ENCODE data around the gene MBD6.
"Not testable (repeated sequence)": the region's sequence is repeated elsewhere in the genome, so short reads cannot be mapped to it uniquely, and the experiment has no call there.

MBD6 gene

DNA sequence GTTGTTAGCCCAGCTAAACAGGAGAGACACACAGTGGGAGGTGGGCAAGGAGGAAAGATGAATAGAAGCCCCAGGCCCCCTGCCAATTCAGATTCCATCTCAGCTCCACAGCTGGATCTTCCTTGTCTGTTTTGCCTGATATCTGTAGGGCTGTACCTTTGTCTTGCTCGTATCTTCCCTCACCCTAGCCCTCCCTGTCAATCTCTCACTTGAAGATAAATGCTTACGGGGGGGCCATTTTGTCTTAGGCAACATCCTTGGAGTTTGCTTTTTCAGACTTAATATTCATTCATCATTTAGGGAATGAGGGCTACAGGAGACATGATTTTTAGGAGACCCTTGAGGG lies 29.7 kb downstream of the MBD6 start:
- no peak for DNase-seq

GRCh38 chr12:57552835-57553313 lies 30.2 kb downstream of the MBD6 start:
- no peak for DNase-seq

- no peak for DNase-seq
Observed at GRCh38 chr12:57553343-57554202, 30.9 kb downstream of the MBD6 start.

DNA sequence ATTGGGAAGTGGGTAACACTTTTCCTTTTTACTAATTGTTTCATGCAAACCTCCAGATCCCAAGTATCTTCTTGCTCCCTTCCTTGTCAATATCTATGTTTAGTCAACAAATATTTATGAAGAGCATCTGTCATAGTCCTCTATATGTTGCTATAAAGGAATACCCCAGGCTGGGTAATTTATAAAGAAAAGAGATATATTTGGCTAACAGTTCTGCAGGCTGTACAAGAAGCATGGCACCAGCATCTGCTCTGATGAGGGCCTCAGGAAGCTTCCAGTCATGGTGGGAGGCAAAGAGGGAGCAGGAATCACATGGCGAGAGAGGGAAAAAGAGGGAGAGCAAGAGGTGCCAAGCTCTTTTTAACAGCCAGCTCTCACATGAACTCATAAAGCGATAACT lies 31.8 kb downstream of the MBD6 start:
- no peak for DNase-seq

- no peak for DNase-seq
Observed at GRCh38 chr12:57554897-57555296, 32.3 kb downstream of the MBD6 start.

- DNase-seq = no peak
Observed at GRCh38 chr12:57558864-57559263, 36.2 kb downstream of the MBD6 start.

- DNase-seq = no peak
Observed at GRCh38 chr12:57560516-57560915, 37.9 kb downstream of the MBD6 start.

DNA sequence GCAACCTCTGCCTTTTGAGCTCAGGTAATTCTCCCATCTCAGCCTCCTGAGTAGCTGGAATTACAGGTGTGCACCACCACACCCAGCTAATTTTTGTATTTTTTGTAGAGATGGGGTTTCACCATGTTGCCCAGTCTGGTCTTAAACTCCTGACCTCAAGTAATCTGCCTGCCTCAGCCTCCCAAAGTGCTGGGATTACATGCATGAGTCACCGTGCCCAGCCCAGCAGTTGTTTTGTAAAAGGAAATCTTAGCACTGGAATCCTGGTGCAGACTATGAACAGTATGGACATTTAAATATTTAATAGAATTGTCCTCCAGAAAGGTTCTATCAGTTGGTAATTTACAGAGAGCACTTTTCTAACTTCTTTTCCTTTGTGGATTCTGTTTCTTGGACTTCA lies 38.5 kb downstream of the MBD6 start:
- DNase-seq = not testable (repeated sequence)

DNA sequence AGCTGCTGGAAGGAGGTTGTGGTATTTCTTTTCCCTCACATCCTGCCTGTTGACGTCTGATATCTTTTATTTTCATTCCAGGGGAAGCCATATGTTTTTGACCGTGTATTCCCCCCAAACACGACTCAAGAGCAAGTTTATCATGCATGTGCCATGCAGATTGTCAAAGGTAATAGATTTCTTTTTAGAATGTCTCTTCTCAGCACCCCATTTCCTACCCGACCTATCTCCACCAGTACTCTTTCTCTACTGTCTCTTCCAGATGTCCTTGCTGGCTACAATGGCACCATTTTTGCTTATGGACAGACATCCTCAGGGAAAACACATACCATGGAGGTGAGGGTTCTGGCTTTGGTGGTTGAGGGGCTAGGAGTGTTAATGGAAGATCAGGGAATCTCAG lies 40.7 kb downstream of the MBD6 start:
- DNase-seq = no peak

DNA sequence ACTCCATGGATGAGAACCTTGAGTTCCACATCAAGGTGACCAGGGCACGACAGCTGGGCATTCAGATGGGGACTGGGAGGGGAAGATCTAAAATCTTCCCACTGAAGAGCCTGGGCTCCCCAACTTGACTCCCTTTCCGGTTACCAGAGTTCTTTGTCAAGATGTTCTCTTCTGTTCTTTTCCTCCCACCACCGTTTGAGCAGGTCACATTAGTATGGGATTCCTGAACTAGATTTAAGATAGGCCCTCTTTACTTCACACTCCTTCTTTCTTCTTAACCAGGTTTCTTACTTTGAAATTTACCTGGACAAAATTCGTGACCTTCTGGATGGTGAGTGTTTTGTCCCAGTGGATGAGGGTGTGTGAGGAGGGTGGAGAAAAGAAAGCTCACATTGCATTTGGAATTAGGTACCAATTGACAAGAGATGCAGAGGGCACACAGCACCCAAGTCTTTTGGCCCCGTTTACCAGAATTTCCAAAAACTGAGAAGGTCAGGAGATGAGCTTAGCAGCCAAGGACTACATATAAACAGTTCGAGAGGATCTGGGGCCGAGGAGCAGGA lies 41.6 kb downstream of the MBD6 start:
- DNase-seq = no peak

- no peak for DNase-seq
Observed at GRCh38 chr12:57568838-57569237, 46.2 kb downstream of the MBD6 start.

DNA sequence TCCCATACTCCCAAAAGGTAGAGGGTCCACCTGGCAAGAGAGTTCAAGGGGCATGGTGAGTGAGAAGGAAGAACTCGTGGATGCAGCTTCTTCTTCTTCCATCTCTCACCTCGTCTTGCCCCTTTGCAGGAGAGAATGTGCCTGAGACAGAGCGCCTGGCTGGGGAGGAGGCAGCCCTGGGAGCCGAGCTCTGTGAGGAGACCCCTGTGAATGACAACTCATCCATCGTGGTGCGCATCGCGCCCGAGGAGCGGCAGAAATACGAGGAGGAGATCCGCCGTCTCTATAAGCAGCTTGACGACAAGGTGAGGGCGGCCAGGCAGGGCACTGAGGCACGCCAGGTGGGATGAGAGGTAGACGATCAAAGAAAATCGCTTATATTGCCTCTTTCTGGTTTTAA lies 47.2 kb downstream of the MBD6 start:
- DNase-seq = no peak

GRCh38 chr12:57570438-57570837 lies 47.8 kb downstream of the MBD6 start:
- not testable (repeated sequence) for DNase-seq

DNA sequence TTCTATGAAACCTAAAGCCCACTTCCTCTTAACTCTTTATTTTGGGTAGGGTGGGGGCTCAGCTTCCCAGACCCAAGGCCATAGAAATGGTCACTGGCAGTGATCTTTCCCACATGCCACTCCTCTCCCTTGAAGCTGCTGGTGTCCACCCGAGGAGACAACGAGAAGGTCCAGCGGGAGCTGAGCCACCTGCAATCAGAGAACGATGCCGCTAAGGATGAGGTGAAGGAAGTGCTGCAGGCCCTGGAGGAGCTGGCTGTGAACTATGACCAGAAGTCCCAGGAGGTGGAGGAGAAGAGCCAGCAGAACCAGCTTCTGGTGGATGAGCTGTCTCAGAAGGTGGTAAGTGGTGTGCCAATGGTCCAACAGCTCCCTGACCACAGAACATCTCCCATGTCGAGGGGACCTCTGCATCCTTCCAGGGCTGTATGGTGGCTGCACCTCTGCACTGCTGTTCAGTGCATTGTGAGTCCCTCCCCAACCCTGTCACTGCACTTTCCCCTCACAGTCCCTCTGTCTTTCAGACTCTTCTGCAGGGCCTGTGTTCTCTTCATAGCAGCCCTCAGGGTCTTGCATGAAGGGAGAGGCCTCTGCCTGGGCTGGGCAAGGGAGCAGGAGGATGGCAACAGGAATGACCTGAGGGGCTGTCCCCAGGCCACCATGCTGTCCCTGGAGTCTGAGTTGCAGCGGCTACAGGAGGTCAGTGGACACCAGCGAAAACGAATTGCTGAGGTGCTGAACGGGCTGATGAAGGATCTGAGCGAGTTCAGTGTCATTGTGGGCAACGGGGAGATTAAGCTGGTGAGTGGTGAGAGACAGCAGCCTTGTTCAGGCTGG lies 49.5 kb downstream of the MBD6 start:
- no peak for DNase-seq

GRCh38 chr12:57574795-57575194 lies 52.2 kb downstream of the MBD6 start:
- no peak for DNase-seq

DNA sequence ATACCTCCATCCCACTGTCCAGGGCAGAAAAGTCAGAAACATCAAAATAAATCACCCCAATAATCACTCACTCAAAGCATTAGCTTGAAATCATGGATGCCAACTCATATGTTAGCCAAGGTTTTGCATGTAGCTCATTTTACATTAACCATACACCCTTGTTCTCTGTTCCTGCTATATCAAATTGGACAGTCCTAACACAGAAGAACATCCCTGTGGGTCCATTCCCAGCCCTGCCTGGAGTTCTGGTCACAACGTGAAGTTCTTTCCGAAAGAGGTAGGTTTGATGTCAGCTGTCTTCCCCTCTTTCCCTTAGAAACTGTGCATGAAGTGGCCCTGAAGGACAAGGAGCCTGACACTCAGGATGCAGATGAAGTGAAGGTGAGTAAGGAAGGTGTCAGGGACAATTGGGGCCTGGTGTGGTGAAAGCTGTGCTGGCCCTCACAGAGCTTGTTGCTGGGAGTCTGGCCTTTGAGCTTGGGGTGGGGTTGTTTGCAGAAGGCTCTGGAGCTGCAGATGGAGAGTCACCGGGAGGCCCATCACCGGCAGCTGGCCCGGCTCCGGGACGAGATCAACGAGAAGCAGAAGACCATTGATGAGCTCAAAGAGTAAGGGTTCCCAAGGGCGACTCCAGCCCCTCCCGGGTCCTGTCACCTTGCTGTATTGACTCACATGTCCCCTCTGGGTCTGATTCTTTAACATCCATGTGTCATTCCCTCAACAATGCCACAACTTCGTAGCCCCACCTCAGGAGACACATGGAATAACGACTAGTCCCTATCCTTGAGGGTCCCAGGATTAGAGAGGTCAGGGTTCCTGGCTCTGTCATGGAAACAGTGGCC lies 53.4 kb downstream of the MBD6 start:
- no peak for DNase-seq

- DNase-seq = no peak
Observed at GRCh38 chr12:57576613-57577160, 54.1 kb downstream of the MBD6 start.

DNA sequence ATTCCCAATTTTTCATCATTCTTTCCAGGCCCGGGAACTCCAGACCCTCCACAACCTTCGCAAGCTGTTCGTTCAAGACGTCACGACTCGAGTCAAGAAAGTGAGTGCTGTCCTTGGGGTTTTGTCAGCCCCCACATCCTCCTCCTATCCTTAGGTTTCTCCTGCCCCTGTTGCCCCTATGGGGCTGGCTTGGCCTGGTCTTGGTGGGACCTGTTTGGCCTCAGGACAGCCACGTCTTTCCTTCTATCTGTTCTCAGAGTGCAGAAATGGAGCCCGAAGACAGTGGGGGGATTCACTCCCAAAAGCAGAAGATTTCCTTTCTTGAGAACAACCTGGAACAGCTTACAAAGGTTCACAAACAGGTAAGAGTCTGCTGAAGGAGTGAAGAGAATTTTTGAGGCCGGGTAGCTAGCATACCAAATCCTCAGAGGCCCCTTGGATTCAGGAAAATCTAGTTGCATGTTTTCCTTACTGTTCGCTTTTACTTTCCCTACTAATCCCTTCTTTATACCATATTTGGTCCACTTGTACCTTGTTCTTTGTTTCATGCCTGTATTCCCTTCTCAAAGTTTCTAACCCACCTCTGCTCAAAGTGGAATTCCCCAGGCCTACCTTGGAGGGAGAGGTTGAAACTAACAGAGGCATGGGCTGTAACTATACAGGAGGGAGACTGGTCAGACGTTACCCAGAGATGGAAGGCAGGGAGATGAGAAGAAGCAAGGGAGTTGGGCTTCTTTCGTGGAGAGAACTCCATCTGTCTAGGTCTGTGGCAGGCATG lies 55.5 kb downstream of the MBD6 start:
- DNase-seq = no peak

- DNase-seq = no peak
Observed at GRCh38 chr12:57579011-57579410, 56.4 kb downstream of the MBD6 start.
